Hepatocyte (in vitro differentiated cells): Measurements from ENCODE around the gene GASK1A. TPM values are rescaled to one million over a fixed set of nuclear protein-coding genes. Genes with fewer than 3 reads are reported as not detected.

Source experiments
- DNase-seq: peaks from one replicate; pipeline ENCODE4 v3.0.0-alpha.2; 2016; ENCODE audit warnings: low spot score
- H2AFZ ChIP-seq: fragments of 200-600 bp; sonication (generic); 2 replicates; pipeline ENCODE4 v1.6.0; 2016; ENCODE audit warnings: antibody characterized with exemption, mild to moderate bottlenecking
- H3K27ac ChIP-seq: fragments of 200-600 bp; sonication (generic); 2 replicates; pipeline ENCODE4 v1.5.1; 2016; ENCODE audit warnings: mild to moderate bottlenecking
- H3K27me3 ChIP-seq: fragments of 200-600 bp; sonication (generic); 2 replicates; pipeline ENCODE4 v1.6.1; 2016
- H3K36me3 ChIP-seq: fragments of 200-600 bp; sonication (generic); replicated peaks from 2 replicates; pipeline ENCODE4 v1.5.1; 2016; ENCODE audit warnings: low read depth; ENCODE audit not compliant: insufficient read depth
- H3K4me1 ChIP-seq: fragments of 200-600 bp; sonication (generic); 2 replicates; pipeline ENCODE4 v1.5.1; 2016; ENCODE audit warnings: mild to moderate bottlenecking, moderate library complexity; ENCODE audit not compliant: insufficient read depth
- H3K4me2 ChIP-seq: fragments of 200-600 bp; sonication (generic); 2 replicates; pipeline ENCODE4 v1.6.0; 2016
- H3K4me3 ChIP-seq: fragments of 200-600 bp; sonication (generic); 2 replicates; pipeline ENCODE4 v1.5.1; 2016; ENCODE audit warnings: mild to moderate bottlenecking
- H3K79me2 ChIP-seq: fragments of 200-600 bp; sonication (generic); 2 replicates; pipeline ENCODE4 v1.6.0; 2017; ENCODE audit warnings: mild to moderate bottlenecking
- H3K9me2 ChIP-seq: fragments of 200-600 bp; sonication (generic); replicated peaks from 2 replicates; pipeline ENCODE4 v1.6.0; 2017; ENCODE audit warnings: mild to moderate bottlenecking; ENCODE audit not compliant: insufficient read depth
- H3K9me3 ChIP-seq: fragments of 200-600 bp; sonication (generic); 2 replicates; pipeline ENCODE4 v1.5.1; 2016; ENCODE audit warnings: low read depth, mild to moderate bottlenecking
- H4K20me1 ChIP-seq: fragments of 200-600 bp; sonication (generic); 2 replicates; pipeline ENCODE4 v1.6.0; 2016; ENCODE audit warnings: mild to moderate bottlenecking; ENCODE audit not compliant: insufficient read depth, poor library complexity, severe bottlenecking
- EZH2 ChIP-seq: fragments of 200-600 bp; sonication (generic); IDR thresholded peaks from 2 replicates; pipeline ENCODE4 v1.6.1; 2016; ENCODE audit warnings: antibody characterized with exemption, mild to moderate bottlenecking, borderline replicate concordance
- EZH2phosphoT487 ChIP-seq: fragments of 200-600 bp; sonication (generic); IDR thresholded peaks from one replicate; pipeline ENCODE4 v1.6.1; 2018; ENCODE audit warnings: antibody characterized with exemption, mild to moderate bottlenecking, low read depth, moderate library complexity; ENCODE audit not compliant: unreplicated experiment, severe bottlenecking
- WGBS: methylation state at CpG from one replicate; pipeline ENCODE4 v1.1.6; 2016; ENCODE audit warnings: low lambda C conversion rate; ENCODE audit errors: missing lambda C conversion rate; 5-methylcytosine and 5-hydroxymethylcytosine counted together
- polyA plus RNA-seq: library from polyadenylated mRNA; unstranded; fragments of >200 nt; fragmentation: Nextera tagmentation; extraction: Ambion mirVana; gene quantifications from 2 replicates; pipeline ENCODE4 v1.2.1, GENCODE V29; 2016
- total RNA-seq: library from RNA; depleted of rRNA; stranded (reverse); fragments of >200 nt; gene quantifications from 2 replicates; pipeline ENCODE4 v1.2.3, GENCODE V29; 2014
- TF ChIP-seq, protein P1 (sequence below): fragments of 200-600 bp; sonication (generic); IDR thresholded peaks from 2 replicates; pipeline ENCODE4 v1.5.1; 2016; ENCODE audit warnings: antibody characterized with exemption, mild to moderate bottlenecking; ENCODE audit not compliant: poor library complexity

GASK1A gene
- total and polyA plus RNA-seq, 2 experiments from 2014 or later: 1.1 to 2.1 TPM

DNA sequence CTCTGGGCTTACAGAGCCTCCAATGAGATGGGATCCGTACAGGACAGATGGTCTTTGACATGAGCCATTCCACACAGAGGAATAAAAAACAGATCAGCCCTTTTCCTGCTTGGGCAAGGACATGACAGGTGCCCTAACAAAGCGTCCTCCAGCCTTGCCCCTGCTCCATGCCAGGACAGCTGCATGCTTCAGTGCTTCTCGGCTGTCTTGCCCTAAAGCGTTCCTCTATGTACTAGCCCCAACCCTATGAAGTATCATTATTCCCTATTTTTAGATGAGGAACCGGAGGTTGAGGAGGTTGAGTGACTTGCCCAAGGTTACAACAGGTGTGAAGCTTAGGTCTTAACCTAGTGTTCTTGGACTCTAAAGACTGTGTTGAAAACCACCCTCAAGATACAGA lies 116.3 kb downstream of the GASK1A start:
- DNase-seq: no peak
- Histone ChIP-seq H4K20me1 (no peaks in the 10 kb centered on the region), H3K4me1 (no peaks in the 10 kb centered on the region), H3K27ac (no peak overlapping the region), H3K4me3 (no peak overlapping the region), H3K36me3 (no peaks in the 10 kb centered on the region), H3K9me2 (no peaks in the 10 kb centered on the region), H3K4me2 (no peak overlapping the region), H2AFZ (no peak overlapping the region), H3K27me3 (no peaks in the 10 kb centered on the region), H3K79me2 (peaks cover 19% of the 10 kb centered on the region), H3K9me3 (no peaks in the 10 kb centered on the region)
- TF ChIP-seq, protein P1, sequence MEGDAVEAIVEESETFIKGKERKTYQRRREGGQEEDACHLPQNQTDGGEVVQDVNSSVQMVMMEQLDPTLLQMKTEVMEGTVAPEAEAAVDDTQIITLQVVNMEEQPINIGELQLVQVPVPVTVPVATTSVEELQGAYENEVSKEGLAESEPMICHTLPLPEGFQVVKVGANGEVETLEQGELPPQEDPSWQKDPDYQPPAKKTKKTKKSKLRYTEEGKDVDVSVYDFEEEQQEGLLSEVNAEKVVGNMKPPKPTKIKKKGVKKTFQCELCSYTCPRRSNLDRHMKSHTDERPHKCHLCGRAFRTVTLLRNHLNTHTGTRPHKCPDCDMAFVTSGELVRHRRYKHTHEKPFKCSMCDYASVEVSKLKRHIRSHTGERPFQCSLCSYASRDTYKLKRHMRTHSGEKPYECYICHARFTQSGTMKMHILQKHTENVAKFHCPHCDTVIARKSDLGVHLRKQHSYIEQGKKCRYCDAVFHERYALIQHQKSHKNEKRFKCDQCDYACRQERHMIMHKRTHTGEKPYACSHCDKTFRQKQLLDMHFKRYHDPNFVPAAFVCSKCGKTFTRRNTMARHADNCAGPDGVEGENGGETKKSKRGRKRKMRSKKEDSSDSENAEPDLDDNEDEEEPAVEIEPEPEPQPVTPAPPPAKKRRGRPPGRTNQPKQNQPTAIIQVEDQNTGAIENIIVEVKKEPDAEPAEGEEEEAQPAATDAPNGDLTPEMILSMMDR: no peak
- TF ChIP-seq EZH2phosphoT487 (no peak), EZH2 (no peak)
- 97% methylated on average over 5 of the region's 5 CpGs for WGBS

DNA sequence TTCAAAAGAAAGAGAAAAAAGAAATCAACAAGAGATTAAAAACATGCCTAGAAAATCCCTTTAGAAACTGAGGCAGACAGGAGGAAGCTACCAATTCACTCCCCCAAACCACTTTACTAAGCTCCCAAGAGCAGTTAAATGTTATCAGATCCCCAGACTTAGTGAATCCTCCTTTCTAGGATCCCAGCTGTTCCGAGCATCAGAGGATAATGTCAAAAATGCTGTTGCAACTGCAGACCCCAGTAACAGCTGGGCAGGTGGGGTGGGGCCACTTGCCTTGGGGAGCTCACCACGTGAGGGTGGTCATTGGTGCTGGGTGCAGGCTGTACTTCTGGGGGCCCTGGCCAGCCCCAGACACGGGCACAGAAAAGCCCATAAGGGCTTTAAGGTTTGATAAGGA lies 117.7 kb downstream of the GASK1A start:
- Histone ChIP-seq H3K4me3 (no peak overlapping the region), H2AFZ (no peak overlapping the region), H3K27ac (no peak overlapping the region), H3K4me2 (no peak overlapping the region), H3K79me2 (peaks cover 33% of the 10 kb centered on the region), H3K9me2 (no peaks in the 10 kb centered on the region), H3K4me1 (no peaks in the 10 kb centered on the region), H3K36me3 (no peaks in the 10 kb centered on the region), H3K9me3 (no peaks in the 10 kb centered on the region), H3K27me3 (no peaks in the 10 kb centered on the region), H4K20me1 (no peaks in the 10 kb centered on the region)
- TF ChIP-seq EZH2phosphoT487: no peak
- TF ChIP-seq, protein P1: no peak
- no peak for TF ChIP-seq EZH2
- no peak for DNase-seq
- WGBS: 52% methylated on average over 3 of the region's 3 CpGs

DNA sequence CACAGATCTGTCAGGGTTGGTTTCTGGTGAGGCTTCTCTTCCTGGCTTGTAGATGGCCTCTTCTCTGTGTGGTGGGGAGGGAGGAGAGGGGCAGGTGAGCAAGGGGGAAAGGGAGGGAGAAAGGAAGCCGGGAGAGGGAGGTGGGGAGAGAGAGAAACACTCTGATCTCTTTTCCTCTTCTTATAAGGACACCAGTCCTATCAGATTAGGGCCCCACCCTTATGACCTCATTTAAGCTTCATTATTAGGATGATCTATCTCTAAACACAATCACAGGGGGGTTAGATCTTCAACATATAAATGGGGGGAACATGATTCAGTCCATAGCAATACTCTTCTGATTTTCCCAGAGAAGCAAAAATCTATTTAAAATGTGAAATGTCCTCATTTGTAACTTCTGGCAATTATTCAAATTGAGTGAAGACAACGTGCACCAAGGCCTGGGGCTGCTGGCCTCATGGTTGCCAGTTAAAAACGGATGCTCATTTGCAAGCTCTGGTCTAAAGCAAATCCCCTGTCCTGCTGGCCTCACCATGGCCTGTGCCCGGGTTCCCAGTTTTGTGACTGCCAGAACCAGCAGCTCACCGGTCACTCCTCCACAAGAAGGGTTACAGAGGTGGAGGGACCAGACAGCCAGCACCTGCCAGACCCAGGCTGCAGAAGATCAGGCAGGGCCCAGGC lies 118.4 kb downstream of the GASK1A start:
- peaks cover 27% of the 10 kb centered on the region for H3K79me2 ChIP-seq
- no peaks in the 10 kb centered on the region for H3K9me2 ChIP-seq
- no peak overlapping the region for H3K4me3 ChIP-seq
- H3K36me3 ChIP-seq: no peaks in the 10 kb centered on the region
- no peak for DNase-seq
- TF ChIP-seq, protein P1: no peak
- TF ChIP-seq EZH2phosphoT487 (no peak), EZH2 (no peak)
- H3K27ac ChIP-seq: no peak overlapping the region
- peaks cover under 1% of the 10 kb centered on the region for H3K4me1 ChIP-seq
- 75% methylated on average over 5 of the region's 5 CpGs for WGBS
- H3K27me3 ChIP-seq: no peaks in the 10 kb centered on the region
- no peaks in the 10 kb centered on the region for H4K20me1 ChIP-seq
- no peak overlapping the region for H2AFZ ChIP-seq
- no peak overlapping the region for H3K4me2 ChIP-seq
- H3K9me3 ChIP-seq: no peaks in the 10 kb centered on the region
